Type B pancreatic cell (in vitro differentiated cells): Measurements from ENCODE around the gene TMEM120B. TPM values are rescaled to one million over a fixed set of nuclear protein-coding genes. Genes with fewer than 3 reads are reported as not detected.
"Not testable (repeated sequence)": the region's sequence is repeated elsewhere in the genome, so short reads cannot be mapped to it uniquely, and the experiment has no call there.

Source experiments
- DNase-seq: peaks from one replicate; pipeline ENCODE4 v3.0.0; 2021; ENCODE audit warnings: mixed read lengths; ENCODE audit not compliant: unreplicated experiment; ENCODE audit errors: extremely low spot score
- H3K27ac Mint-ChIP-seq: 2 replicates; pipeline ENCODE4 v1.8.0; 2021; ENCODE audit warnings: mild to moderate bottlenecking, mixed read lengths
- H3K27me3 Mint-ChIP-seq: 2 replicates; pipeline ENCODE4 v1.8.0; 2021; ENCODE audit warnings: mixed read lengths
- H3K36me3 Mint-ChIP-seq: 2 replicates; pipeline ENCODE4 v1.8.0; 2021; ENCODE audit warnings: mixed read lengths
- H3K4me1 Mint-ChIP-seq: one replicate; pipeline ENCODE4 v1.8.0; 2021; ENCODE audit warnings: mixed read lengths; ENCODE audit not compliant: unreplicated experiment
- H3K4me3 Mint-ChIP-seq: 2 replicates; pipeline ENCODE4 v1.8.0; 2021; ENCODE audit warnings: mild to moderate bottlenecking, mixed read lengths
- H3K9me3 Mint-ChIP-seq: 2 replicates; pipeline ENCODE4 v1.8.0; 2021; ENCODE audit warnings: mixed read lengths
- long read RNA-seq: library from polyadenylated mRNA; unstranded; transcript quantifications from one replicate; pipeline ENCODE4 v2.0.0, GENCODE V29; 2020
- total RNA-seq: library from RNA; stranded (reverse); gene quantifications from 2 replicates; pipeline ENCODE4 v1.2.1, GENCODE V29; 2021; ENCODE audit warnings: low replicate concordance
- TF ChIP-seq, protein P1 (sequence below): fragments of 200-600 bp; sonication (generic); conservative IDR thresholded peaks from 2 replicates; pipeline ENCODE4 v1.5.0; 2021; ENCODE audit warnings: antibody characterized with exemption, mild to moderate bottlenecking

The TMEM120B gene
- total RNA-seq = 11.3 and 14.0 TPM in 2 replicates
- long read RNA-seq = 0 reads

DNA sequence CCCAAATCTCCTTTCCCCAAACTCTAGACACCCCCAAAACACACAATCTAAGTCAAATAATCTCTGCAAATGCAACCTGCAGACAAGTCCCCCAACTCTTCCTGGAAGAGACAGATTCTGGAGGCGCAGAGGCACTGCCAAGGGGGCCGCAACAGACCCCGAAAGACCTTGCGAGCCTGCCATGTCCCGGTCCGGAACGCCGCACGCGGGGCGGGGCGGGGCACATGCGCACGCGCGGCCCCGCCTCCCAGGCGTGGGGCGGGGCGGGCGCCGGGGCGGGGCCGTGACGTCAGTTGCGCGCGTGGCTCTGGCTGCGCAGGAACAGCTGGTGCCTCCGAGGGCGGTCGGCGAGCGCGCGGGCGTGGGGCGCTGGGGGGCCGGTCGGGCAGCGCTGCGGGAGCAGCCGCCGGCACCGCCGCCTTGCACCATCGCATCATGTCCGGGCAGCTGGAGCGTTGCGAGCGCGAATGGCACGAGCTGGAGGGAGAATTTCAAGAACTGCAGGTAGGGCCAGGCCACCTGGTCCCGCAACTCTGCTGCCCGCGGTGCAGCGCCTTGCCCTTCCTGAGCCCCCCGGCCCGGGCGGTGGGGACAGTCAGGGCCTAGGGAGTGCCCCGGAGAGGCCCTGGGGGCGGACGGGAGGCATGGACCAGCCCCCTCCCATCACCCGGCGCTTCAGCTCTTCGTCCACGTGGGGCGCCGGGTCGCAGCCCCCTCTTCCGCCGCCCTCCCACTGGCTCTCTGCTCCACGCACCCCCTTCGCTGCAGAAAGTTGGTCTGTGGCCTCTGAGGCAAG, at the start of gene TMEM120B:
TSS of gene TMEM120B (plus strand) at position 292 of the 796 bp plus-strand sequence. CDS start at position 436, 144 bp downstream.
- H3K9me3 Mint-ChIP-seq = no peaks in the 10 kb centered on the region
- peak; percentile 88 for DNase-seq
- TF ChIP-seq, protein P1, sequence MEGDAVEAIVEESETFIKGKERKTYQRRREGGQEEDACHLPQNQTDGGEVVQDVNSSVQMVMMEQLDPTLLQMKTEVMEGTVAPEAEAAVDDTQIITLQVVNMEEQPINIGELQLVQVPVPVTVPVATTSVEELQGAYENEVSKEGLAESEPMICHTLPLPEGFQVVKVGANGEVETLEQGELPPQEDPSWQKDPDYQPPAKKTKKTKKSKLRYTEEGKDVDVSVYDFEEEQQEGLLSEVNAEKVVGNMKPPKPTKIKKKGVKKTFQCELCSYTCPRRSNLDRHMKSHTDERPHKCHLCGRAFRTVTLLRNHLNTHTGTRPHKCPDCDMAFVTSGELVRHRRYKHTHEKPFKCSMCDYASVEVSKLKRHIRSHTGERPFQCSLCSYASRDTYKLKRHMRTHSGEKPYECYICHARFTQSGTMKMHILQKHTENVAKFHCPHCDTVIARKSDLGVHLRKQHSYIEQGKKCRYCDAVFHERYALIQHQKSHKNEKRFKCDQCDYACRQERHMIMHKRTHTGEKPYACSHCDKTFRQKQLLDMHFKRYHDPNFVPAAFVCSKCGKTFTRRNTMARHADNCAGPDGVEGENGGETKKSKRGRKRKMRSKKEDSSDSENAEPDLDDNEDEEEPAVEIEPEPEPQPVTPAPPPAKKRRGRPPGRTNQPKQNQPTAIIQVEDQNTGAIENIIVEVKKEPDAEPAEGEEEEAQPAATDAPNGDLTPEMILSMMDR = peak; percentile 36
- peak within 1 kb of the TSS; percentile 90 for H3K27ac Mint-ChIP-seq
- peak within 1 kb of the TSS; percentile 94 for H3K4me3 Mint-ChIP-seq
- H3K4me1 Mint-ChIP-seq = peaks cover 39% of the 10 kb centered on the region
- peaks cover 4% of the 10 kb centered on the region for H3K36me3 Mint-ChIP-seq
- no peaks in the 10 kb centered on the region for H3K27me3 Mint-ChIP-seq

DNA sequence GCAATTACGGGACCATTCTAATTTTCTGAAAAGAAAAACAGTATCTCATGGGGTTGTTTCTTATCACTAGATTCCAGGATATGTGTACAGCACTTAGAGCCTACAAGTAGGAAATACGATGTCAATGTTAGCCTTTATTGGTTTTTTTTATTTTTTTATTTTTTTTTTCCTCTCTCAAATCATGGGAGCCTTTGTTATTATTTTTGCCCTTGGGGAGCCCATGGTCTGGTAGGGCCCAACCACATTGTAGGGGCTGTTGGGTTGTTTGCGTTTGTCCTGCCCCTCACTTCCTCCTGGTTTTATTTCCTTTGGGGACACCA, 49.0 kb upstream of the TMEM120B start:
- H3K27ac Mint-ChIP-seq = no peak overlapping the region
- TF ChIP-seq, protein P1 = no peak
- H3K4me3 Mint-ChIP-seq = no peak overlapping the region

DNA sequence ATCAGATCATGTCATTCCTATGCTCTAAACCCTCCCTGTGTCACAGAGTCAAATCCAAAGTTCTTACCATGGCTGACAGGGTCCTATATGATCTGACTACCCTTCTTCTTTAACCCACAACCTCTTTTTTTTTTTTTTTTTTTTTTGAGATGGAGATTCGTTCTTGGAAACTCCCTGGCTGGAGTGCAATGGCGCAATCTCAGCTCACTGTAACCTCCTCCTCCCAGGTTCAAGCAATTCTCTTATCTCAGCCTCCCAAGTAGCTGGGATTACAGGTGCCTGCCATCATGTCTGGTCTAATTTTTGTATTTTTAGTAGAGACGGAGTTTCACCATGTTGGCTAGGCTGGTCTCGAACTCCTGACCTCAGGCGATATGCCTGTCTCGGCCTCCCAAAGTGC, 45.7 kb upstream of the TMEM120B start:
- H3K4me1 Mint-ChIP-seq, H3K9me3 Mint-ChIP-seq, DNase-seq, H3K27ac Mint-ChIP-seq, H3K27me3 Mint-ChIP-seq, H3K36me3 Mint-ChIP-seq, H3K4me3 Mint-ChIP-seq: not testable (repeated sequence)

More for the DNA sequence above, 49.0 kb upstream of the TMEM120B start:
- Mint-ChIP-seq H3K36me3 (no peaks in the 10 kb centered on the region), H3K9me3 (no peaks in the 10 kb centered on the region), H3K4me1 (peaks cover 7% of the 10 kb centered on the region), H3K27me3 (no peaks in the 10 kb centered on the region)
- no peak for DNase-seq

DNA sequence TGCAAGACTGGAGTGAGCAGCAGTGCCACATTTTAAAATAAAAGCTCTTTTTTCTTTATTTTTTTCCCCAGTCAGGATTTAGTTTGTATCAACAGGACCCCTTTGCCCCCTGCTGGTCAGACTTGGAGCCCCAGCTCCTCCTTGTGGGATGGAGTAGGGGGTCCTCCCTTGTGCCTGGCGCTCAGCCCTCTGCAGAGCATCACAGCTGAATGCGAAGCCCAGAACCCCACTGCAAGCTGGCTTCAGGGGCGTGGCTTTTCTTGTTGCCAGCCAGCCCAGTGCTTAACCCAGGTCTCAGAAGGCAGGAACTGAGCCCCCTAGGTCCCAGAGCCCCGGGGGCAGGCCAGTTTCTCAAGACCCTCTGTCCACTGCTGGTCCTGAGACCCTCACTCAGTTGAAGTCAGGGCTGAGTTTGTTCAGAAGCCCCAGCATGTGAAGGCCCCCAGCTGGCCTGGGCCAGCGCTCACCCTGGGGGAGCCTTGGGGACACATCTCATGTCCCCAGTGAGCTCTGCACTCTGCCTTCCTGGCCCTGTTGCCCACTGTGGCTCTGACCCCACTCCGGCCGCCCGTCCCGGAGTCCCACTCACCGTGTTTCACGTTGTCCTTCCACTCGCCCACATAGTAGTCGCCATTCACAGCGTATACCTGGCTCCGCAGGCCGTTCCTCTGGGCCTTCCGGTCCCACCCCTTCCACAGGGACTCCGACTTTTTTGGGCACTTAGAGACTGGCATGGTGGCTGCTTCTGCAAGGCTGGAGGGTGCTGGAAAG, 43.6 kb upstream of the TMEM120B start:
- no peaks in the 10 kb centered on the region for H3K9me3 Mint-ChIP-seq
- no peak for DNase-seq
- H3K36me3 Mint-ChIP-seq = no peaks in the 10 kb centered on the region
- no peaks in the 10 kb centered on the region for H3K4me1 Mint-ChIP-seq
- TF ChIP-seq, protein P1 = peak; percentile 86
- H3K27ac Mint-ChIP-seq = peak overlapping the region; percentile 70
- no peaks in the 10 kb centered on the region for H3K27me3 Mint-ChIP-seq
- H3K4me3 Mint-ChIP-seq = peak overlapping the region; percentile 36

DNA sequence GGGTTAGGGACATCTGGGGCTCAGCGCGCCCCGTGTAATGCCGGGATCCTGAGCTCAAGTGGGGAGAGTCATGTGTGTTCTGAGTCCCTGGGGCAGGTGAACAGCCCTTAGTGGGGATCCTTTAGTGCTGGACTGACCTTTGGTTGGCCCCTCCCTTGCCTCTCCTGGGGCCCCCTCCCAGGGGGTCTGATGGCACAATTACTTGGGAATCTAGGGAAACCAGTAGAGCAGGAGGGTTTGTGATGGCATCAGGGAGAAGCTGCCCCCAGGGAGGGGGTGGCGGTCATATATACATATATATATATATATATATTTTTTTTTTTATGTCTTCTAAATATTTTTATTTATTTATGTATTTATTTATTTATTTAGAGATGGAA, 43.0 kb upstream of the TMEM120B start, which contains the start of gene MORN3:
TSS of gene MORN3 (minus strand) at position 134 of the 380 bp plus-strand sequence. CDS start 171 bp downstream, outside the sequence.
- Mint-ChIP-seq H3K27ac (peak within 1 kb of the TSS; percentile 70), H3K27me3 (no peaks in the 10 kb centered on the region), H3K9me3 (no peaks in the 10 kb centered on the region), H3K4me1 (no peaks in the 10 kb centered on the region), H3K4me3 (peak within 1 kb of the TSS; percentile 36), H3K36me3 (no peaks in the 10 kb centered on the region)
- DNase-seq = no peak
- TF ChIP-seq, protein P1 = no peak
